Measurements from ENCODE around the gene PVALB.

DNA sequence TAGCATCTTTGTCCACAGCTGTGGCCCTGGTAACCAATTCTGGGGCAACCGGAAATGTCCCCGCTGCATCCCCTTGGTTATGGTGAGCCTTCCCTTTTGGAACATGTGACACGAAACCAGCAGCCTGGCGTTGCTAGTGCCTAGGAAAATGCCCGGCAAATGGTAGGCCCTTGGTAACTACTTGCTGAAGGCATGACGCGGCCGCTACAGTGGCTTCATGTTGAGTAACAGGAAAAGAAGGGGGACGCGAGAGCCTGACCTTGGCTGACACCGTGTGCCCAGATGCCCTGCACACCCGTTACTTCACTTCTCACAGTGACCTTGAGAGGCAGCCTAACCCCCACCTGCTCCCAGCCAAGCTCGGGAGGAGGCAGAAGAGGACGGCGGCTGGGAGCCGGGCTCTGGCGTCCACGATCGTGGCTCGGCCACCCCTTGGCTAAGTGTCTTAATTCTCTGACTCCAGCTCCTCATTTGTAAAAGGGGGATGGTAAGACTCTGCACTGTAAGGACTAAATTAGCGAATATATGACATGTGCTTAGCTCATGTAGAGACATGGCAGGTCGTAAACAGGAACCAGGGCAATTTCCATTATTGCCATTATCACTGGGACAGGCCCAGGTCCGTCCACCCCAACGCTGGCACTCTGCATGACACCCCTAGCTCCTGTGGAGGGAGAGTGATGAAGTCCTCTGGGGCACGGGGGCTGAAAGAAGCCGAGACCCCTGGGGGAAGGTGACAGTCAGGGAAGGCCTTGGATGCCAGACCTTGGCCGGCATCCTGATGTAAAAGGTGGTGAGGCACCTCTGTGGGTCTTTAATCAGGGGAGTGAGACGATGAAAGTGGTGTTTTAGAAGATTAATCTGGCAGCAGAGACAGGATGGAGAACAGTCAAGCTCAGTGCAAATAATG lies 59.8 kb downstream of the PVALB start:
- TF ChIP-seq, protein P1, sequence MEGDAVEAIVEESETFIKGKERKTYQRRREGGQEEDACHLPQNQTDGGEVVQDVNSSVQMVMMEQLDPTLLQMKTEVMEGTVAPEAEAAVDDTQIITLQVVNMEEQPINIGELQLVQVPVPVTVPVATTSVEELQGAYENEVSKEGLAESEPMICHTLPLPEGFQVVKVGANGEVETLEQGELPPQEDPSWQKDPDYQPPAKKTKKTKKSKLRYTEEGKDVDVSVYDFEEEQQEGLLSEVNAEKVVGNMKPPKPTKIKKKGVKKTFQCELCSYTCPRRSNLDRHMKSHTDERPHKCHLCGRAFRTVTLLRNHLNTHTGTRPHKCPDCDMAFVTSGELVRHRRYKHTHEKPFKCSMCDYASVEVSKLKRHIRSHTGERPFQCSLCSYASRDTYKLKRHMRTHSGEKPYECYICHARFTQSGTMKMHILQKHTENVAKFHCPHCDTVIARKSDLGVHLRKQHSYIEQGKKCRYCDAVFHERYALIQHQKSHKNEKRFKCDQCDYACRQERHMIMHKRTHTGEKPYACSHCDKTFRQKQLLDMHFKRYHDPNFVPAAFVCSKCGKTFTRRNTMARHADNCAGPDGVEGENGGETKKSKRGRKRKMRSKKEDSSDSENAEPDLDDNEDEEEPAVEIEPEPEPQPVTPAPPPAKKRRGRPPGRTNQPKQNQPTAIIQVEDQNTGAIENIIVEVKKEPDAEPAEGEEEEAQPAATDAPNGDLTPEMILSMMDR (conservative IDR thresholded peaks at IDR 0.05): no peak
- no peak for TF ChIP-seq ZFX (IDR thresholded peaks at IDR 0.05)

Data from C4-2B (cell line).